HL-60 (cell line): Measurements from ENCODE around the gene BBS1.

Experiments used
- CTCF ChIP-seq: IDR thresholded peaks from one replicate; pipeline ENCODE4 v1.5.1; 2011; ENCODE audit warnings: low read length, control low read depth, inconsistent platforms; ENCODE audit not compliant: insufficient read depth
- POLR2AphosphoS5 ChIP-seq: IDR thresholded peaks from 2 replicates; pipeline ENCODE4 v1.6.1; 2012; ENCODE audit warnings: low read depth
- TF ChIP-seq, protein P1 (sequence below): IDR thresholded peaks from 2 replicates; pipeline ENCODE4 v1.6.1; 2012; ENCODE audit warnings: low read depth; ENCODE audit not compliant: insufficient replicate concordance

DNA sequence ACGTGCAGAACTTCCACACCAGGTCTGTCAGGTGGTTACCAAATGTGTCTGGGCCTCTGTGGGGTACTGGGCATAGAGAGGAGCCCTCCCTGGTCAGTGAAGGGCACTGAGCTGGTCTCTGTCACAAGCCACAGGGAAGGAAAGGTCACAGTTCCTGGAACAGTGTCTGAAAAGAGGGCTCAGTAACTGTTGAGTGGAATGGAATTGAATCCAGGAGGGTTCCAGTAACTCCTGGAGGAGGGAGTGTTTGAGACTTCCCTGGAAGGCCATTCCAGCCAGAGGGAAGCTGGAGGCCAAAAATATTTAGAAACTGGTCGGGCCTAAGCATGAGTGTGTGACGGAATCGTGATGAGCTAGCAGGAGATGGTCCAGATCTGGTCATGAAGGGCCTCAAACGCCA lies 44.2 kb downstream of the BBS1 start:
- TF ChIP-seq CTCF (no peak), POLR2AphosphoS5 (no peak)
- TF ChIP-seq, protein P1, sequence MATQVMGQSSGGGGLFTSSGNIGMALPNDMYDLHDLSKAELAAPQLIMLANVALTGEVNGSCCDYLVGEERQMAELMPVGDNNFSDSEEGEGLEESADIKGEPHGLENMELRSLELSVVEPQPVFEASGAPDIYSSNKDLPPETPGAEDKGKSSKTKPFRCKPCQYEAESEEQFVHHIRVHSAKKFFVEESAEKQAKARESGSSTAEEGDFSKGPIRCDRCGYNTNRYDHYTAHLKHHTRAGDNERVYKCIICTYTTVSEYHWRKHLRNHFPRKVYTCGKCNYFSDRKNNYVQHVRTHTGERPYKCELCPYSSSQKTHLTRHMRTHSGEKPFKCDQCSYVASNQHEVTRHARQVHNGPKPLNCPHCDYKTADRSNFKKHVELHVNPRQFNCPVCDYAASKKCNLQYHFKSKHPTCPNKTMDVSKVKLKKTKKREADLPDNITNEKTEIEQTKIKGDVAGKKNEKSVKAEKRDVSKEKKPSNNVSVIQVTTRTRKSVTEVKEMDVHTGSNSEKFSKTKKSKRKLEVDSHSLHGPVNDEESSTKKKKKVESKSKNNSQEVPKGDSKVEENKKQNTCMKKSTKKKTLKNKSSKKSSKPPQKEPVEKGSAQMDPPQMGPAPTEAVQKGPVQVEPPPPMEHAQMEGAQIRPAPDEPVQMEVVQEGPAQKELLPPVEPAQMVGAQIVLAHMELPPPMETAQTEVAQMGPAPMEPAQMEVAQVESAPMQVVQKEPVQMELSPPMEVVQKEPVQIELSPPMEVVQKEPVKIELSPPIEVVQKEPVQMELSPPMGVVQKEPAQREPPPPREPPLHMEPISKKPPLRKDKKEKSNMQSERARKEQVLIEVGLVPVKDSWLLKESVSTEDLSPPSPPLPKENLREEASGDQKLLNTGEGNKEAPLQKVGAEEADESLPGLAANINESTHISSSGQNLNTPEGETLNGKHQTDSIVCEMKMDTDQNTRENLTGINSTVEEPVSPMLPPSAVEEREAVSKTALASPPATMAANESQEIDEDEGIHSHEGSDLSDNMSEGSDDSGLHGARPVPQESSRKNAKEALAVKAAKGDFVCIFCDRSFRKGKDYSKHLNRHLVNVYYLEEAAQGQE = no peak
